HS-5 (cell line): Measurements from ENCODE around the gene SYTL2.

Experiments used
- DNase-seq: peaks from one replicate; pipeline ENCODE4 v3.0.0-alpha.2; 2012; ENCODE audit warnings: low read depth

Gene SYTL2

GRCh38 chr11:85762226-85762625 lies 48.7 kb downstream of the SYTL2 start:
- no peak for DNase-seq

- peak; percentile 67 for DNase-seq
These were observed 51.0 kb downstream of the SYTL2 start for GRCh38 chr11:85759915-85760314.

- no peak for DNase-seq
These were observed 52.4 kb downstream of the SYTL2 start for GRCh38 chr11:85758480-85759039.

- DNase-seq = no peak
These were observed 52.9 kb downstream of the SYTL2 start for GRCh38 chr11:85758026-85758425.

- no peak for DNase-seq
These were observed 54.3 kb downstream of the SYTL2 start for GRCh38 chr11:85756401-85757200.

- no peak for DNase-seq
These were observed 55.2 kb downstream of the SYTL2 start for GRCh38 chr11:85755701-85756100.

GRCh38 chr11:85755285-85755684 lies 55.7 kb downstream of the SYTL2 start:
- DNase-seq = no peak

GRCh38 chr11:85752890-85753581 lies 57.9 kb downstream of the SYTL2 start:
- DNase-seq = no peak

- DNase-seq = no peak
These were observed 58.6 kb downstream of the SYTL2 start for GRCh38 chr11:85752201-85752889.

- DNase-seq = no peak
These were observed 59.2 kb downstream of the SYTL2 start for GRCh38 chr11:85751724-85752123.

- DNase-seq = no peak
These were observed 60.3 kb downstream of the SYTL2 start for GRCh38 chr11:85750646-85751045.

GRCh38 chr11:85749884-85750283 lies 61.1 kb downstream of the SYTL2 start:
- no peak for DNase-seq

GRCh38 chr11:85749287-85749834 lies 61.6 kb downstream of the SYTL2 start:
- no peak for DNase-seq

GRCh38 chr11:85748455-85748891 lies 62.5 kb downstream of the SYTL2 start:
- no peak for DNase-seq

GRCh38 chr11:85746670-85747069 lies 64.3 kb downstream of the SYTL2 start:
- no peak for DNase-seq

- no peak for DNase-seq
These were observed 65.3 kb downstream of the SYTL2 start for GRCh38 chr11:85745626-85746025.

GRCh38 chr11:85742873-85743275 lies 68.1 kb downstream of the SYTL2 start:
- DNase-seq = no peak

- no peak for DNase-seq
These were observed 68.6 kb downstream of the SYTL2 start for GRCh38 chr11:85742348-85742747.

- no peak for DNase-seq
These were observed 70.2 kb downstream of the SYTL2 start for GRCh38 chr11:85740481-85741400.

GRCh38 chr11:85737738-85738137 lies 73.2 kb downstream of the SYTL2 start:
- DNase-seq = no peak

GRCh38 chr11:85735876-85736460 lies 75.0 kb downstream of the SYTL2 start:
- no peak for DNase-seq
